Amygdala (tissue), 56 donors: Measurements from ENCODE around the gene WWOX.

Experiments
- DNase-seq, 56 donors: peaks; one replicate each; lab custom pipeline; 2025; lab: John Stamatoyannopoulos, UW

WWOX gene

GRCh38 chr16:78794581-78795250 is 695.3 kb downstream of the WWOX start:
- DNase-seq: no peak

GRCh38 chr16:78795433-78795832 is 696.0 kb downstream of the WWOX start:
- DNase-seq: no peak

DNA sequence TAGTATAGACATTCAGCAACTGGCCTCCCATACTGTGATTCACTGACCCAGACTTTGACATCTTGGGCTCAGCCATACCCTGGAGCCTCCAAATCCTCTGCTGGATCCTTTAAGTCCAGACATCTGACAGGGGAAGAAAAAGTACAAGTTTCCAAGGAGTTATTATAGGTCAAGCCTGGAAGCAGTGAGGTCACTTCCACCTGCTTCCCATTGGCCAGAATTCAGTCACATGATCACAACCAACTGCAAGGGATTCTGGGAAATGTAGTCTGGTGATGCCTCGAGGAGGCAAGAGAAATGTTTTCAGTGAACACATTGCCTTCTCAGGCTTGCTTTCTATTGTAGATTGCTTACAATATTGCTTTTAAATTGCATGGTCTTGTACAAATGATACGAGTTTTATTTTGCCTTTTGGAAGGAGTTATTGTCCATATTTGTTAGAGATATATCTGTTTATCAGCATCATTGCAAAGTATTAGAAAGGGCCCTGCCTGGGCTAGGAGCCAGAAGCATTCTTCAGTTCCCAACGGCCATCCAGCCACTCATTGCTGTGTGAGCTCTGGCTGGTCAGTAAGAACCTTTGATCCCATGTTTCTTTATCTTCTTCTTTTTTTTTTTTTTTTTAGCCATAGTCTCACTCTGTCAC is 696.9 kb downstream of the WWOX start:
- peak in 27 of 56 donors; percentile 0 to 52 (median 7) for DNase-seq

DNA sequence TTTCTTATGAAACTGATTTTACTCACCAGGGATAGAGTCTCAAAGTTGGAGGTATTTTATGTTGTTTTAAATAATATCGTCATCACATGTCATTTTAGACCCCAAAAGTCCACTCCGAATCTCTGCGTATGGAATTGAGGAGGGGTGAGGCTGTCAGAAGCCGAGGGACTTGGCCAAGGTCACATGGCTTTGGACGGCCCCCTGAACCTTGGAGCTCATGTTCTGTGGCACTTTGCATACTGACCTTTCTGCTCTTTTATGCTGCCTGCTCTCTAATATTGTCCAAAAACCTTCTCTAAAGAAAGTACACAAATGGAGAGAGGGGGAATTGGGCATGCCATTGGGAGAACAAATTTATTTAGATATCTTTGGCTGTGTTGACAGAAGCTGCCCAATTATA is 700.0 kb downstream of the WWOX start:
- no peak for DNase-seq

- DNase-seq: no peak
Observed at GRCh38 chr16:78800523-78800922, 701.1 kb downstream of the WWOX start.

DNA sequence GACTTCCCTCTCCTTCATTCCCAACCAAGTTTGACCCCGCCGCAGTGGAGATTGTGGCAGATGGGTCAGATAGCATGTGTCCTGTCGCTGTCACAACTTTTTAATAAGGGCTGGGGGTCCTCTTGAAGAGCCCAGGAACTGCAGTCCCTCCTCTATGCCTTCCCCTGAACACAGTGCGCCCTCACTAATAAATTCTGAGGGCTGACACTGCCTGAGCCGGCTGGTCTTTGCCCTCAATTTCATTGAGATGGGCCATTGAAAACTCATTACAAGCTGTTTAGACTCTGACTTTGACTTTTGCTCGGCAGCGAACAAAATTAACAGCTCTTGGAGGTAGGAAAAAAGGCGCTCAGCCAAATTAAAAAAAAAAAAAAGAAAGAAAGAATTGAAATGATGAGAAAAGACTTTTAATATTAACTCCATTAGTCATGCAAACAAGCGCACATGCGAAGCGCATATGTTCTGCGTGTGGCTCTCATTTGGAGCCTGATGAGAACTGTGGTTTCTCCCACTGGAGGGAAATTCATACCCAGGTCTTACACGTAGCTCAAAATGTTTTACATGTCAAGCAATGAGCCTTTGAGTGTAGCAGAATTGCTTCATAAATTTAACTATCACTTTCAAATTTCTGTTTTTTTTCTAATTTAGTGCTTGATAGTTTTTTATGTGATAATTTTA is 704.7 kb downstream of the WWOX start:
- DNase-seq: no peak

DNA sequence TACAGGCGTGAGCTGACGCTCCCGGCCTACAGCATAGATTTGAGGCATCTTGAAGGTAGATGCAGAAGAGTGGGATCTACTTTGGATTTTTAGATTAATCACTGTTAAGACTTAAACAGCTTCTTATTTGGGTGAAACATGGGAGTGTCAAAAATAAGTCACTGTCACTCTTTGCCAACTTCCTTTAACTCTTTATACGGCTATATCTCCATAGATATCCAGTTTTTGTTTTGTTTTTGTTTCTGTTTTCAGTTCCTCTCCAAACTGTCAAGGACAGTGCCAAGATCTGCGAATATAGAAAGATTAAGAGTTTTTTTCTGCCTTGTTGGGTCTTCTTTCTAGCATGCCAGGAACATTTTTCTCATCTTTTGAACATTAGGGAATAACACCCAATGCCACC is 706.1 kb downstream of the WWOX start:
- no peak for DNase-seq

GRCh38 chr16:78811247-78811646 is 711.8 kb downstream of the WWOX start:
- DNase-seq: no peak

DNA sequence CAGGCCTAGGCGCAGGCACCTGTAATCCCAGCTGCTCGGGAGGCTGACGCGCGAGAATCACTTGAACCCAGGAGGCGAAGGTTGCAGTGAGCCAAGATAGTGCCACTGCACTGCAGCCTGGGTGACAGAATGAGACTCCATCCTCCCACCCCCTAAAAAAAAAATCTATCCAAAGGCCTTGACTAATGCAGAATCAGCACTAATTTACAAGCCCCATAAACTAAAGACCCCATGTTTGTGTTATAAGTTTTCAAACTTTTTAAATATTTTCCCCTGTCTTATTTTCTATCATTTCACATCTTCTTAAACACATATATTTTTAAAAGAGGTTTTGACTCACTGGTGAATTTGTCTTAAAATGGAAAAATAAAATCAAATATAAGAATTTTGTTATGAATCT is 713.1 kb downstream of the WWOX start:
- DNase-seq: no peak

- DNase-seq: peak in 3 of 56 donors; percentile 1 to 10 (median 4)
Observed at GRCh38 chr16:78813661-78814311, 714.3 kb downstream of the WWOX start.

DNA sequence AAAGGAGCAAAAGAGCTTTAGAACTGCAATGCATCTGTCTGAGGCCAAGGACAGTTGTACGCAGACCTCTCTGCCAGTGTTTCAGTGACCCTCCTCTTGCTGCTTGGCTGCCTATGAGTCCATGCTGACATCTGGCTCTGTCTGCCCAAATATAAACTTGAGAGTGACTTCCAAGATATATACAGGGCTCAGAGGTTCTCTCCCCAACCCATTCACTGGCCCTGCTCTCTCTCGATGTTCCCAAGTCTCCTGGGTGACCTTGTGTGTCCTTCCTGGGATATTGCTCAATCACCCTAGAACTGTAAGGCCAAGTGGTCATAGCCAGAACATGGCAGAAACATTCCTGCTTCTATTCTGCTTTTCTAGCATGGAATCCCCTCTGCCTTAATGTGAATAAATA is 716.3 kb downstream of the WWOX start:
- no peak for DNase-seq

- DNase-seq: no peak
Observed at GRCh38 chr16:78816499-78817195, 717.2 kb downstream of the WWOX start.

GRCh38 chr16:78817200-78817739 is 717.8 kb downstream of the WWOX start:
- DNase-seq: no peak

DNA sequence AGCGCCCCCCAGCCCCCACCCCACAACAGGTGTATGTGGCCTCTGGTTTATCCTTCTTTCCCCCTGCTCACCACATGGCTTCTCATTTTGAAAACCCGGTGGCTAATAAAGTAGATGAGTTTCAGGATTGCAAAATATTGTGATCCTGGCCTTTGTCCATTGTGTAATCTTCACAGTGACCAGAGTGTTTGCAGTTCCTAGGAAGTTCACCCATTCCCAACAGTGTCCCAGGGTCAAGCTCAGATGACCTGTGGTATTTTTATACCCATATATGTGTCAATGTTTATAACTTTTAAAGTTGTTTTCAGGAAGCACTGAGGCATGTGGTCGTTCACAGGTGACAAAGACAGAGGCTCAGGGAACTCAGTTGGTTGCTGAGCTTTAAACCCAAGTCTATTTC is 721.9 kb downstream of the WWOX start:
- no peak for DNase-seq

- no peak for DNase-seq
Observed at GRCh38 chr16:78822509-78822908, 723.1 kb downstream of the WWOX start.

DNA sequence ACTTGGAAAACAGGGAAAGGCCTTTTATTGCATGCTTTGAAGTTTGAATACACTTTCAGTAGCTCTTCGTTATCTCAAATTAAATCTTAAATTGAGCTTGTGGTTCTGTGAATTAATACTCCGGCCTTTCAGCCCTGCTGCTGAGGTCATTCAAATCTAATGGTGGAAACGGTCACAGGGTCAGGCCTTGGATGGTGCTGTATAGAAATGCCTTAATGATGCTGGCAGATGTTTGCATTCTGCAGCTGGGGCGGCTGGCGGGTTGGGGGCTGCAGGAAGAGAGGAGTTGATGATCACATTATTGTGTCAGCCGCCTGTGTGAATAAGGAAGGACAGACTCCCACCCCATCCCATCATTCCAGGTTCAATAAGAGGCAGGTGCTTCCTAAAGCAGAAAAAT is 723.6 kb downstream of the WWOX start:
- DNase-seq: no peak

GRCh38 chr16:78829280-78829679 is 729.8 kb downstream of the WWOX start:
- no peak for DNase-seq

- no peak for DNase-seq
Observed at GRCh38 chr16:78830599-78830998, 731.1 kb downstream of the WWOX start.

DNA sequence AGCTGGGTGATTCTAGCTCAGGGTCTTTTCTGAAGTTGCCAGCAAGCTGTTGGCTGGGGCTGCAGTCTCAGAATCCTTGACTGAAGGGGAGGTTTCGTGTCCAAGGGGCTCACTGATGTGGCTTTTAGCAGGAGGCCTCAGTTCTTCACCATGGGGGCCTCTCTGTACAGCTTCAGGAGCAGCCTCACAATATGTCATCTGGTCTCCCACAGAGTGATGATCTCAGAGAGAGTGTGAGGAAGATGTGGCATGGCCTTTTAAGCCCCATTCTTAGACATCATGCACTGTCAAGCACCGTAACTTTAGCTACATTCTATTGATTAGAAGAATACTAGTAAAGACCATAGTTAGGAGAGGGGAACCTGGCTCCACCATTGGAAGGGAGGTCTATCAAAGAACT is 732.6 kb downstream of the WWOX start:
- no peak for DNase-seq

GRCh38 chr16:78836802-78837491 is 737.5 kb downstream of the WWOX start:
- no peak for DNase-seq
